H1 (cell line): ENCODE measurements around the gene CRHR2. TPM values are rescaled to one million over a fixed set of nuclear protein-coding genes. Genes with fewer than 3 reads are reported as not detected.

Source experiments
- BACH1 ChIP-seq: IDR thresholded peaks from 2 replicates; pipeline ENCODE4 v1.6.1; 2012; ENCODE audit warnings: low read length, improper control_type of control experiment
- CHD7 ChIP-seq: fragments of 300-600 bp; sonication (generic); IDR thresholded peaks from 2 replicates; pipeline ENCODE4 v1.7.1; 2012; ENCODE audit warnings: low read length, moderate library complexity, mild to moderate bottlenecking, inconsistent platforms; ENCODE audit not compliant: insufficient replicate concordance
- EZH2 ChIP-seq: fragments of 200-600 bp; sonication (generic); IDR thresholded peaks from 2 replicates; pipeline ENCODE4 v1.7.1; 2012; ENCODE audit warnings: low read depth, mild to moderate bottlenecking, moderate library complexity, low read length, inconsistent platforms; ENCODE audit not compliant: severe bottlenecking
- TBP ChIP-seq: IDR thresholded peaks from 2 replicates; pipeline ENCODE4 v1.6.1; 2011; ENCODE audit warnings: low read depth, low read length, improper control_type of control experiment
- TCF12 ChIP-seq: IDR thresholded peaks from 2 replicates; pipeline ENCODE4 v1.6.1; 2011; ENCODE audit warnings: low read depth, mild to moderate bottlenecking, low read length
- polyA plus RNA-seq, 7 experiments: library from polyadenylated mRNA; depleted of rRNA in 3 of 7; stranded (reverse) in 5 of 7; unstranded in 2 of 7; fragments of >200 nt in 5 of 7; fragments of 200-250 nt in 2 of 7; gene quantifications; 1 replicate in 5 of 7; 2 replicates in 1 of 7; 4 replicates in 1 of 7; pipeline versions ENCODE4 v1.2.1 to v1.2.3, GENCODE V29; 2011 to 2013; ENCODE audit warnings: missing spikeins in 2 of 7, mixed read lengths in 2 of 7
- total RNA-seq: library from RNA; stranded (reverse); fragmentation: NEBNext Ultra II Directional; extraction: Animal tissue kit (Norgen Biotek cat#: 25700); gene quantifications from 2 replicates; pipeline ENCODE4 v1.2.1, GENCODE V29; 2021

The CRHR2 gene
- total and polyA plus RNA-seq, 2 of the 8 experiments (the other 6 are each of a cell fraction or from before 2014, with no cell fraction given): 0.37 to 1.3 TPM

GRCh38 chr7:30648744-30649540 is 33.3 kb downstream of the CRHR2 start (continued):
- TF ChIP-seq TBP (no peak), EZH2 (no peak), CHD7 (no peak), BACH1 (no peak), TCF12 (no peak)
